Activated CD8-positive, alpha-beta T cell treated with anti-CD3 and anti-CD28 coated beads for 36 hours (primary cell): ENCODE results near the gene B4GALT3. TPM values are rescaled to one million over a fixed set of nuclear protein-coding genes. Genes with fewer than 3 reads are reported as not detected.

ENCODE experiments used
- ATAC-seq: fragments of 200-7000 bp; cut with Tn5 transposase; one replicate; pipeline ENCODE4 v1.10.0; 2021; ENCODE audit warnings: mild to moderate bottlenecking, moderate library complexity
- CTCF ChIA-PET: fragments of 350-600 bp; sonication (Branson Sonifier 250); formaldehyde crosslinking; loops from one replicate; lab custom pipeline; 2021; ENCODE audit warnings: antibody characterized with exemption; lab: Charles Lee
- POLR2A ChIA-PET: fragments of 350-600 bp; sonication (Branson Sonifier 250); formaldehyde crosslinking; loops from one replicate; lab custom pipeline; 2021; ENCODE audit warnings: antibody characterized with exemption; lab: Charles Lee
- DNase-seq: peaks from one replicate; pipeline ENCODE4 v3.0.0-alpha.2; 2020
- H3K27ac Mint-ChIP-seq: one replicate; pipeline ENCODE4 v1.8.0; 2021; ENCODE audit warnings: mild to moderate bottlenecking, mixed read lengths
- H3K27me3 Mint-ChIP-seq: one replicate; pipeline ENCODE4 v1.8.0; 2021; ENCODE audit warnings: mixed read lengths
- H3K36me3 Mint-ChIP-seq: one replicate; pipeline ENCODE4 v1.8.0; 2021; ENCODE audit warnings: low read depth, mixed read lengths
- H3K4me1 Mint-ChIP-seq: one replicate; pipeline ENCODE4 v1.8.0; 2021; ENCODE audit warnings: low read depth, mixed read lengths
- H3K4me3 Mint-ChIP-seq: one replicate; pipeline ENCODE4 v1.8.0; 2021; ENCODE audit warnings: mild to moderate bottlenecking, moderate library complexity, mixed read lengths
- H3K9me3 Mint-ChIP-seq: one replicate; pipeline ENCODE4 v1.8.0; 2021; ENCODE audit warnings: mixed read lengths
- CTCF ChIP-seq: fragments of 200-600 bp; IDR thresholded peaks from one replicate; pipeline ENCODE4 v1.8.0; 2022; ENCODE audit warnings: antibody characterized with exemption, mild to moderate bottlenecking
- intact Hi-C: fragments of 100-400 bp; cut with micrococcal nuclease; formaldehyde crosslinking; loops from one replicate; pipeline ENCODE4 v1.10.0; 2022
- total RNA-seq, 2 experiments: library from RNA; stranded (reverse); gene quantifications; one replicate each; pipeline ENCODE4 v1.2.3, GENCODE V29; 2021

B4GALT3 gene
- total RNA-seq, 2 experiments from 2014 or later, result 39.9 to 40.8 TPM

GRCh38 chr1:161189036-161189435 is 11.7 kb upstream of the B4GALT3 start:
- ATAC-seq, result no peak
- no peak for TF ChIP-seq CTCF
- Mint-ChIP-seq H3K27me3 (no peaks in the 10 kb centered on the region), H3K9me3 (no peaks in the 10 kb centered on the region), H3K4me1 (peaks cover 47% of the 10 kb centered on the region), H3K4me3 (no peak overlapping the region), H3K27ac (no peak overlapping the region), H3K36me3 (no peaks in the 10 kb centered on the region)
- ChIA-PET CTCF (interaction anchor here (0.9 to 1.2 kb wide), 2 partner anchors 10 to 194 kb away, joined by 3 read pairs; no protein-coding TSS in a partner anchor), POLR2A (no interaction called here)
- DNase-seq, result no peak
- intact Hi-C loops, result no loop called here

- no peak for ATAC-seq
- Mint-ChIP-seq H3K9me3 (no peaks in the 10 kb centered on the region), H3K27me3 (no peaks in the 10 kb centered on the region), H3K27ac (peak overlapping the region; percentile 74), H3K36me3 (no peaks in the 10 kb centered on the region), H3K4me1 (peaks cover 53% of the 10 kb centered on the region), H3K4me3 (no peak overlapping the region)
- DNase-seq, result no peak
- POLR2A ChIA-PET, result no interaction called here
- CTCF ChIA-PET, result interaction anchor here (0.9 to 1.5 kb wide), 2 partner anchors 11 to 37 kb away, joined by 3 to 5 read pairs; partner anchors contain the start of gene TOMM40L
- intact Hi-C loops, result no loop called here
- TF ChIP-seq CTCF, result no peak
These were observed 11.1 kb upstream of the B4GALT3 start for GRCh38 chr1:161188381-161188780.

DNA sequence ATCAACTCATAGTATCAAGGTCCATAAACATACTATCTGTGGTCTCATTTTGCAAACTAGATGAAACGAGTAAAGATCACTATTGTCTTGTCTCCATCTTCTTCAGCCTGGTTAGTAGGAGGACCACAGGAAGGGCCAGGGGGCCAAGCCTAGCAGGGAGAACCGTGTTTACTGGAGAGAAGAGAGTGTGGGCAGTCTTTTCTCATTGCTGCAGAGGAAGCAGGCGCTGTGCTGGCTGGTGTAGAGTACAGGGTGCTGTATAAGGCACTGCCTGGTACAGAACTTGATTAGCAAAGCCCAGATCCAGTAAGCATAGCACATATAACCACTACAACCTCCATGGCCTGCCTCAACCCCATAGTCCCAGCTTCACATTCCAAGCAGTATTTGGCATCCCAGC is 10.0 kb upstream of the B4GALT3 start:
- intact Hi-C loops, result no loop called here
- Mint-ChIP-seq H3K36me3 (no peaks in the 10 kb centered on the region), H3K27me3 (no peaks in the 10 kb centered on the region), H3K4me1 (peaks cover 56% of the 10 kb centered on the region), H3K27ac (peak overlapping the region; percentile 95), H3K9me3 (no peaks in the 10 kb centered on the region), H3K4me3 (no peak overlapping the region)
- CTCF ChIA-PET, result interaction anchor here (1.3 to 1.6 kb wide), 3 partner anchors 10 to 104 kb away, joined by 3 to 5 read pairs (median 5); partner anchors contain the start of genes B4GALT3 and TOMM40L
- POLR2A ChIA-PET, result interaction anchor here (1.0 to 1.4 kb wide), 2 partner anchors 30 to 38 kb away, joined by 3 to 6 read pairs; partner anchors contain the start of gene TOMM40L
- TF ChIP-seq CTCF, result no peak
- DNase-seq (no peak), ATAC-seq (no peak)

- CTCF ChIA-PET, result interaction anchor here (0.7 to 2.0 kb wide), 13 partner anchors 9 to 196 kb away, joined by 3 to 14 read pairs (median 4); partner anchors contain the start of genes B4GALT3, PPOX and TOMM40L
- peak overlapping the region; percentile 95 for H3K27ac Mint-ChIP-seq
- POLR2A ChIA-PET, result interaction anchor here (0.6 to 1.4 kb wide), 6 partner anchors 16 to 201 kb away, joined by 3 to 6 read pairs (median 4); partner anchors contain the start of genes NDUFS2, PPOX and TOMM40L
- no peak for TF ChIP-seq CTCF
- peaks cover 68% of the 10 kb centered on the region for H3K4me1 Mint-ChIP-seq
- no peaks in the 10 kb centered on the region for H3K9me3 Mint-ChIP-seq
- intact Hi-C loops, result no loop called here
- DNase-seq, result no peak
- no peak for ATAC-seq
- H3K36me3 Mint-ChIP-seq, result no peaks in the 10 kb centered on the region
- peak overlapping the region; percentile 48 for H3K4me3 Mint-ChIP-seq
- H3K27me3 Mint-ChIP-seq, result no peaks in the 10 kb centered on the region
These were observed 8.5 kb upstream of the B4GALT3 start for GRCh38 chr1:161185732-161186311.

DNA sequence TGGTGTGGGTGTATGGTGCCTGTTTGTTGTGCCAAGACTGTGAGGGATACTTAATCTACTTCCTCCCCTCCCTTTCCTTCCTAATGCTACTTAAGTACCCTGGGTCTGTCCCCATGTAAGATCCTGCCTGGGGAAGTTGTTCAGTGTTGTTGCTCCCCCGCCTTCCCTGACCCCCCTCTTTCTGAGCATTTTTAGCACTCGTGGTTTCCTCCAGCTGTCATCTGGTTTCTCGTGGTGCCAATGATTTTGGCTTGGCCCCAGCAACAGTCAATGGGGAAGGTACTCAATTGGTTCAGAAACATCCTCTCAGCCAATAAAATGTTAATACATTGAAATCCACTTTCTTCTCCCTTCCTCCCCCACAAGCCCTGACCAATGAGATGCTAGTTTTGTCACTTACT is 8.0 kb upstream of the B4GALT3 start:
- Mint-ChIP-seq H3K9me3 (no peaks in the 10 kb centered on the region), H3K27ac (peak overlapping the region; percentile 95)
- POLR2A ChIA-PET, result interaction anchor here (0.8 to 1.4 kb wide), 2 partner anchors 17 to 20 kb away, joined by 5 read pairs; partner anchors contain the start of gene NDUFS2

More for the DNA sequence above, 8.0 kb upstream of the B4GALT3 start:
- peak overlapping the region; percentile 48 for H3K4me3 Mint-ChIP-seq
- CTCF ChIA-PET, result interaction anchor here (0.7 to 2.0 kb wide), 7 partner anchors 9 to 197 kb away, joined by 3 to 14 read pairs (median 4); partner anchors contain the start of gene TOMM40L
- TF ChIP-seq CTCF, result no peak
- peak; percentile 89 for DNase-seq
- intact Hi-C loops, result no loop called here
- ATAC-seq, result peak; percentile 74
- no peaks in the 10 kb centered on the region for H3K27me3 Mint-ChIP-seq
- H3K36me3 Mint-ChIP-seq, result no peaks in the 10 kb centered on the region
- peaks cover 74% of the 10 kb centered on the region for H3K4me1 Mint-ChIP-seq
